NB4 (cell line): ENCODE results near the gene GRK2.
A peak's percentile ranks its signal among the peaks of the same experiment; 100 is the strongest.
"Not testable (repeated sequence)": the region's sequence is repeated elsewhere in the genome, so short reads cannot be mapped to it uniquely, and the experiment has no call there.

Experiments
- DNase-seq: peaks from one replicate; pipeline ENCODE4 v3.0.0; 2010; ENCODE audit warnings: low read depth
- H3K4me3 ChIP-seq: one replicate; pipeline ENCODE4 v1.5.1; 2011; ENCODE audit warnings: mild to moderate bottlenecking, low read depth, low read length, moderate library complexity
- MYC ChIP-seq: IDR thresholded peaks from 2 replicates; pipeline ENCODE4 v1.6.1; 2011; ENCODE audit warnings: low read depth, low read length
- POLR2A ChIP-seq: IDR thresholded peaks from 2 replicates; pipeline ENCODE4 v1.6.1; 2011; ENCODE audit warnings: mild to moderate bottlenecking; ENCODE audit not compliant: insufficient read length; ENCODE audit errors: extremely low read depth
- TF ChIP-seq, protein P1 (sequence below): IDR thresholded peaks from 2 replicates; pipeline ENCODE4 v1.6.1; 2011; ENCODE audit warnings: low read depth, low read length
- TF ChIP-seq, protein P2 (sequence below): IDR thresholded peaks from one replicate; pipeline ENCODE4 v1.5.1; 2012; ENCODE audit warnings: low read depth, low read length

GRK2 gene

DNA sequence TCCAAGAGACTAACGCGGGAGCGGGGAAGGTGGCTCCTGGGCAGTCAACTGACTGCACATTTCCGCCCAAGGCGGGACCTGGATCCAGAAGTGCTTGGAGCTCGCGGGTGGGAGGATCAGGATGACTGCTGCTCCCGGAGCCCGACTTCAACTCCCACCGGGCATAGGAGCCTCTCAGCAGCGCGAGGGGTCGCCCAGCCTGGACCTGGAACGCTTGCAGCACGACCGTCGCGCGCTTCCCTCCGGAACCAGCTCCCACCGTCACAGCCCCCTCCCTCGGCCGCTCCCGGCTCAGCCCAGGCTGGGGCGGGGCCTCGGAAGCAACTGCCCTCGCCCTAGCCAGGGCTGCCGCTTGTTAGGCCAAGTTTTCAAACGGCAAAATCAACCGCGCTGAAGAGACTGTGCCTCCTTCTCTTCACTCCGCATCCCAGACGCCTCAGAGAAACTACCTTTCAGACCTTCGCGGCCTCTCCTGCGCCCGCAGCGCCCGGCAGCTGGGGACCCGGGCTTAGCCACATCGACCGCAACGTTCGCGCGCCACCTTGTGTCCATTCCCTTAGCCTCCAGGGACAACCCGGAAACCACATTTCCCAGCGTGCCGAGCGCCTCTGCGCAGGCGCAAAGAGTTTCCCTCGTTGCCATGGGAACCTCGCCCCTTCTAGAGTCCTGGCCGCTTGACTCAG is 51.1 kb downstream of the GRK2 start:
- DNase-seq: peak; percentile 97
- peak overlapping the region; percentile 77 for H3K4me3 ChIP-seq
- TF ChIP-seq, protein P1, sequence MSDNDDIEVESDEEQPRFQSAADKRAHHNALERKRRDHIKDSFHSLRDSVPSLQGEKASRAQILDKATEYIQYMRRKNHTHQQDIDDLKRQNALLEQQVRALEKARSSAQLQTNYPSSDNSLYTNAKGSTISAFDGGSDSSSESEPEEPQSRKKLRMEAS: peak; percentile 58
- peak; percentile 75 for TF ChIP-seq MYC
- TF ChIP-seq POLR2A: peak; percentile 47
- TF ChIP-seq, protein P2, sequence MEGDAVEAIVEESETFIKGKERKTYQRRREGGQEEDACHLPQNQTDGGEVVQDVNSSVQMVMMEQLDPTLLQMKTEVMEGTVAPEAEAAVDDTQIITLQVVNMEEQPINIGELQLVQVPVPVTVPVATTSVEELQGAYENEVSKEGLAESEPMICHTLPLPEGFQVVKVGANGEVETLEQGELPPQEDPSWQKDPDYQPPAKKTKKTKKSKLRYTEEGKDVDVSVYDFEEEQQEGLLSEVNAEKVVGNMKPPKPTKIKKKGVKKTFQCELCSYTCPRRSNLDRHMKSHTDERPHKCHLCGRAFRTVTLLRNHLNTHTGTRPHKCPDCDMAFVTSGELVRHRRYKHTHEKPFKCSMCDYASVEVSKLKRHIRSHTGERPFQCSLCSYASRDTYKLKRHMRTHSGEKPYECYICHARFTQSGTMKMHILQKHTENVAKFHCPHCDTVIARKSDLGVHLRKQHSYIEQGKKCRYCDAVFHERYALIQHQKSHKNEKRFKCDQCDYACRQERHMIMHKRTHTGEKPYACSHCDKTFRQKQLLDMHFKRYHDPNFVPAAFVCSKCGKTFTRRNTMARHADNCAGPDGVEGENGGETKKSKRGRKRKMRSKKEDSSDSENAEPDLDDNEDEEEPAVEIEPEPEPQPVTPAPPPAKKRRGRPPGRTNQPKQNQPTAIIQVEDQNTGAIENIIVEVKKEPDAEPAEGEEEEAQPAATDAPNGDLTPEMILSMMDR: peak; percentile 72

DNA sequence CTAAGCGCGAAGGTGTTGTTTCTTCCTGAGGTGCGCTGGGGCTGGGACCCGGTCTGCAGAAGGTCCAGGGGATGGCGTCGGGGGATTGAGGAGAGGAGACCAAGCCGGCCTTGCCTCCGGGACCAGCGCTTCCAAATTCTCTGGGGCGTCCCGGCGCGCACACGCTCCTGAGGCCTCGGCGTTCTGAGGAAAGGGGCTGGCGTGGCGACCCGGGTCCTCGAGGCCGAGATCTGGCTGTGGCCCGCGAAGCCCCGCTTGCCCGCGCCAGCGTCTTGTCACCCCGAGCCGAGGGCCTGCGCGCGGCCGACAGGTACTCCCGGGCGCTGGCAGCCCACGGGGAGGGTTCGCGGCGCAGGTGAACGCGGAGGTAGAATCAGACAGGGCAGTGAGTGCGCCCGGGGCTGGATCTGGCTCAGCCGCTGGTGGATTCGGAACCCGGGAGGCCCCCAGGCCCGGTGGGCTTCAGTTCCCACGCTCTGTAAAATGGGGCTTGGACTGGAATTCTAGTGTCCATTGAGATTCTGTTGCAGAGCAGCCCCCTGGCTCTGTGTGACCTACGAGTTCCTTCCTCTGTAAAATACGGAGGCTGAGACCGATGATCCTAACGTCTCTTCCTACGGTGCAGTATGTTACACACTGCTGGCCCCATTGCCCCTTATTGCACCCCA is 51.7 kb downstream of the GRK2 start:
- peak overlapping the region; percentile 77 for H3K4me3 ChIP-seq
- TF ChIP-seq, protein P2: no peak
- TF ChIP-seq, protein P1: no peak
- TF ChIP-seq MYC: no peak
- no peak for DNase-seq

DNA sequence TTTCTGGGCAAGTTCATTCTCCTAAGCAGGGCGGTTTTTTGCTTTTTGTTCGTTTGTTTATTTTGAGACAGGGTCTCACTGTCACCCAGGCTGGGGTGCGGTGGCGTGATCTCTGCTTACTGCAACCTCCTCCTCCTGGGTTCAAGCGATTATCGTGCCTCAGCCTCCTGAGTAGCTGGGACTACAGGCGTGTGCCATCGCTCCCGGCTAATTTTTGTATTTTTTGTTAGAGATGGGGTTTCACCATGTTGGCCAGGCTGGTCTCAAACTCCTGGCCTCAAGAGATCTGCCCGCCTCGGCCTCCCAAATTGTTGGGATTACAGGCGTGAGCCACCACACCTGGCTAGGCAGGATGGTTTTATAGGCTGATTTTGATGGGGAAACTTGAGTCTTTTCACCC is 52.6 kb downstream of the GRK2 start:
- H3K4me3 ChIP-seq: peak overlapping the region; percentile 77
- not testable (repeated sequence) for DNase-seq

DNA sequence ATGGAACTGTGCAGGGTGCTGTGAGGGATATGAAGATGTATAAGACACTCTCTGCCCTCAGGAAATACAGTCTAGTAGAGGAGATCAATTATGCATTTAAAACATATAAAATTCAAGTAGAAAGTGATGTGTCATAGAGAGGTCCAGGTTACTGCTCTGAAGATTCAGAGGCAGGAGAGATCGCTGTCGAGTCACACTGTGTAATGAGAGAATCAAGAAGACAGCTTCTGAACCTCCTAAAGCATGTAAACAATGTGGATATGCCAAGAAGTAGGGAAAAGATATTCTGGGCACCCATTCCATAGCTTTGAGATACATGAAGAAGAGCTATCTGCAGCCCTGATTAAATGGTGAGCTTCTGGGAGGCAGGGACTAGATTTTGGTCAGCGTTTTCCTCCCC is 53.7 kb downstream of the GRK2 start:
- DNase-seq: no peak
- TF ChIP-seq, protein P1: no peak
- TF ChIP-seq, protein P2: no peak
- no peak for TF ChIP-seq MYC
- no peak overlapping the region for H3K4me3 ChIP-seq

DNA sequence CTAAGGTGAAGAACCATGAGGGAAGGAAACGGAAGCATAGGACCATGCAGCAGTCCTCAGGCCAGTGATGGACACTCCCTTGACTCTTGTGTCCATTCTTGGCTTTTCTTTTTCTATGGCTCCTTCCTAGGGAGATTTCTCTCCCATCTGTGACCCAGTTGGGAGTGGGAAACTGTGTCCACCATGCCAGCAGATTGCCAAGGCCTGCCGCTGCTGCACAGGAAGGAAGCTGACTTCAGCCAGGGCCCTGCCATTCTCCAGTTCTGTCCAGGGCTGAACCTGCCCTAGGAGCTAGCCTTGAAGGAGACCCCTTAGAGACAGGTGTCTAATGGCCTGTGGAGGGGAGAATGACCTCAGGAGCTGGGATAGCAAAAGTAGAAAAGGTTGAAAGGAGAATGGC is 54.4 kb downstream of the GRK2 start:
- DNase-seq: no peak
- TF ChIP-seq, protein P2: no peak
- TF ChIP-seq MYC (no peak), POLR2A (no peak)
- TF ChIP-seq, protein P1: no peak

DNA sequence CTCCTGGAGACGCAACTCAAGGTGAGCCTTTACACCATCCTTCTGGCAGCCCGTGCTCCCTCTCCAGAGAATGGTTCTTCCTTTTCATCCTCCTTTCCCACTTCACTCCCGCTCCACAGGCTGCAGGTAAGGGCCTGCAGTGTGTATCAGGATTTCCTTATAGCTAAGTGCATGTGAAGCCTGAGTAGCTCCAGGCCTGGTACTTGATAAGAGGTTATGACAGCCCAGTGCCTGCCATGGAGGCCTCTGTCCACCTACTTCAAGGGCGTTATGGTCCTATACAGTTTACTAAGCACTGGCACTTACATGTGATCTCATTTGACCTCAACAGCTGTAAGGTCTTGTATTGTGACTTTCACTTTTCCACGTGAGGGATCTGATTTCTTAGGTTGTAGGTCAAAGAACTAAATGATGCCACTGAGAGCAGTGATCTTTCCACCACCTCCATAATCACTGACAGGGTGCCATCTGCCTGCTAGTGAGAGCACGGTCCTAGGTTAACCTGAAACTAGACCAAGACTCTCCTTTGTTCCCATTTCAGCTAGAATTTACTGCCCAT is 55.1 kb downstream of the GRK2 start:
- TF ChIP-seq, protein P1: no peak
- TF ChIP-seq MYC (no peak), POLR2A (no peak)
- TF ChIP-seq, protein P2: no peak

More for the DNA sequence above, 54.4 kb downstream of the GRK2 start:
- no peak overlapping the region for H3K4me3 ChIP-seq

More for the DNA sequence above, 55.1 kb downstream of the GRK2 start:
- no peak overlapping the region for H3K4me3 ChIP-seq
- no peak for DNase-seq
